ENCODE measurements around the gene ZSCAN10.
A peak's percentile ranks its signal among the peaks of the same experiment; 100 is the strongest.
"Not testable (repeated sequence)": the region's sequence is repeated elsewhere in the genome, so short reads cannot be mapped to it uniquely, and the experiment has no call there.

The ZSCAN10 gene

DNA sequence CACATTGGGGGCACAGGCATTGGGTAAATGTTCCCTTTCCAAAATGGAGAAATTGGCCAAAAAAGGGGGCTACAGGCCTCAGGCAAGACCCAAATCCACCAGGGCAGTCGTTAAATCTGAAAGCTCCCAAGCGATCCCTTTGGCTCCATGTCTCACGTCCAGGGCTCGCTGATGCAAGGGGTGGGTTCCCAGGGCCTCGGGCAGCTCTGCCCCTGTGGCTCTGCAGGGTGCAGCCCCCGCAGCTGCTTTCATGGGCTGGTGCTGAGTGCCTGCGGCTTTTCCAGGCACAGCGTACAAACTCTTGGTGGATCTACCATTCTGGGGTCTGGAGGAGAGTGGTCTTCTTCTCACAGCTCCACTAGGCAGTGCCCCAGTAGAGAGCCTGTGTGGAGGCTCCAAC, 15.7 kb downstream of the ZSCAN10 start:
- not testable (repeated sequence) for DNase-seq

DNA sequence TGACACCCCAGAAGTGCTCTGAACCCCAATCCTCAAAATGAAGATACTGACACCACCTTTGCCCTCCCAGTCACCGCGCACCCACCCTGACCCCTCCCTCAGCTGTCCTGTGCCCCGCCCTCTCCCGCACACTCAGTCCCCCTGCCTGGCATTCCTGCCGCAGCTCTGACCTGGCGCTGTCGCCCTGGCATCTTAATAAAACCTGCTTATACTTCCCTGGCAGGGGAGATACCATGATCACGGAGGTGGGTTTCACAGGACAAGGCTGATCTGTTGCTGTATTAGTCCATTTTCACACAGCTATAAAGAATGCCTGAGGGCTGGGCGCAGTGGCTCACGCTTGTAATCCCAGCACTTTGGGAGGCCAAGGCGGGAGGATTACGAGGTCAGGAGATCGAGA, 17.1 kb downstream of the ZSCAN10 start:
- DNase-seq: not testable (repeated sequence)

DNA sequence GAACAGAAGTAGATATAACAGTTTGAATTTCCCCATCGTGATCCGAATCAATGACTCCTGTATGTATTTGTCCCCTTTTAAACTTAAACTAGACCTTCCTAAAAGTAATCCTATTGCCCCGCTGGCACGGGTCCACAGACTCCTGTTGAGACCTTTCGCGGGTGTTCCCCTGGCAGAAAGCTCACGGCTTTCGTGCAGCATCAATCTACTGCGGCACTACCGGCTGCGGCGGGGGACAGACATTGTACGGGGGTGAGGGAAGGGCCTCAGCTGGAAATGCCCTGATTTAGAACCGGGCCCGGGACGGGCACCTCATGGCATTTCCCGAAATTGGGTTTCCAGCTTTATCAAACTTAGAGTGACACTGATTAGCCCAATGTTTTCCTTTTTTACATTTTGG, 19.1 kb downstream of the ZSCAN10 start:
- no peak for DNase-seq

DNA sequence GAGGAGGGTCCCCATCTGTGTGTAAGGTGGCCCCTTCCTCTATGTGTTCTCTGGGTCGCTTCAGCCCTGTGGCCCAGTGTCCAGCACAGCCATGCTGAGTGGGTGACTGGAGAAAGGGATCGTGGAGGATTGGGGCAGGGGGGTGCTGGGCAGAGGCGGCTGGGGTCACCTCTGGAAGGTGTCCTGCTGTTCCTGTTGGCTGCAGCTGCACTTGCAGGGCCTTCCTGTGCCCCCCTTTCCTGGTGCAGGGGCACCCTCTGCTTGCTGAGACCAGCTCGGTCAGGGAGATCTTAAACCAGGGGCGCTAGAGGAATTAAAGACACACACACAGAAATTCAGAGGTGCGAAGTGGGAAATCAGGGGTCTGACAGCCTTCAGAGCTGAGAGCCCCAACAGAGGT, 22.5 kb downstream of the ZSCAN10 start:
- DNase-seq: no peak

DNA sequence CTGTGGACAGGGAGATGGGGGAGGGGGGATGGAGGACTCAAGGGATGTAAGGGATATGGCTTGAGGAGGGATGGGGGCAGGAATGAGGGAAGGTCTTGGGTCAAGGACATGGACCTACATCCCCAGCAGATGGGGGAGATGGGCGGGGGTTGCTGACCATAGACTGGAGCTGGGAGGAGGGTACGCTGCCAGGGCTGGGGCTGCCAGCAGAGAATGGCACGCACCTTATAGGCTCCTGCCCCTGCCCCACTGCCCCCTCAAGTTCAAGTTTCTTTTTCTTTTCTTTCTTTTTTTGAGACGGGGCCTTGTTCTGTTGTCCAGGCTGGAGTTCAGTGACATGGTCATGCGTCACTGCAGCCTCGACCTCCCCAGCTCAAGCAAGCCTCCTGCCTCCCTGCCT, 23.1 kb downstream of the ZSCAN10 start:
- not testable (repeated sequence) for DNase-seq

DNA sequence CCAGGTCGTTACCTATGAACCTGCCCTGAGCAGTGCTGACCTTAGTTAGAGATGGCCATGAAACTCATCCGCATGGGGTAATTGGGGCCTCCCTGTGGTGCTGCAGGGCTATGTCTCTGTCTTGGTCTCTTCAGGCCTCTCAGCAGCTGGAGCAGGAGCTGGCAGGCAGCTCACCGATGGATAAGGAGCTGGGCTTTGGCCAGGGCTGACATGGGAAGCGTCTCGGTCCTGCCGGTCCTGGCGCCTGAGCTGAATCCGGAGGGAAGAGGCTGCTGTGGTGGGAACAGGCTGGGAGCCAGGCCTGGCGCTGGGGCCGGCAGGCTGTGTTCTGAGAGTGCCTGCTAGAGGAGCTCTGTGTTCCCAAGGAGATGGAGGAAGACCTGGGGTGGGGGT, 23.6 kb downstream of the ZSCAN10 start:
- DNase-seq: no peak

DNA sequence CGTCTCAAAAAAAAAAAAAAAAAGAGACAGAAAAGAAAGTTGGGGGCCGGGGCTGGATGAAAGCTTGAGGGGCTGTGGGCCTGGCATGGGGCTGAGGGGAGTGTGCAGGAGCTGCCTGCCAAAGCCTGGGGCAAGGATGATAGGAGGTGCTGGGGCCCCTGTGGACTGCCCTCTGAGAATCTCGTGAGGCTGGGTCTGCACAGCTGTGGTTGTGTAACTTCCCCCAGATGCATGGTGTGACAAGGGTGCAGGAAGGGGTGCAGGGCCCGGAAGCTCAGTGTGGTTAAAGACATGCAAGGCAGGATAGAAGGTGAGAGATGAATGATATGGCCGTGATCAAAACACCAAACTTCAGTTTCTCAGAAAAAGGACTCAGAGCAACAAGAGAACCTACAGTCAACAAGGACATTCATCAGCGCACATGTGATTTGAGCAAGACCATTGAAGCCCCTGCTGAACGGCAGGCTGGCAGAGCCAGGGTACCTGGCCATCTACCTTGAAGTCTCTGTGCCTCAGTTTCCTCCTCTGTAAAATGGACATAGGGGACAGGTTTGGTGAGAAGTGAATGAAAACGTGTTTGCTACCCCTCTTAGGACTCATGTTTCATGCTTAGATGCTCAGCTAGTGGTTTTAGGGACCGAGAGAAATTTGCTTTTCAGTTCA, 24.1 kb downstream of the ZSCAN10 start:
- DNase-seq: no peak

DNA sequence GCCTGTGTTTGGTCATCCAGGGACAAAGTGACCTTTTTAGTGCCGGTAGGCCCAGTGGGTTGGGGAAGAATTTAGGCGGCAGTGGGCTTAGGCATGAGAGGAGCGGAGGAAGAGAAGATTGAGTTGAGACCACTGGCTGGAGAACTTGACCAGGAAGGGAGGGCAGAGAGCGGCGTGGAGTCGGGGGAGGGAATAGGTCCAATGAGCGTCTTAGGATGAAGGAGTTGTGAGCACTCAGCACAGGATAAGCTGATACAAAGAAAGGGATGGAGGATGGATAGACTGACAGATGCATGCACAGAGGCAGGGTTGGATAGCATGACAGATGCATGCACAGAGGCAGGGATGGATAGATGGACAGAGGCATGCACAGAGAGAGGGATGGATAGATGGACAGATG, 25.6 kb downstream of the ZSCAN10 start:
- no peak for DNase-seq

DNA sequence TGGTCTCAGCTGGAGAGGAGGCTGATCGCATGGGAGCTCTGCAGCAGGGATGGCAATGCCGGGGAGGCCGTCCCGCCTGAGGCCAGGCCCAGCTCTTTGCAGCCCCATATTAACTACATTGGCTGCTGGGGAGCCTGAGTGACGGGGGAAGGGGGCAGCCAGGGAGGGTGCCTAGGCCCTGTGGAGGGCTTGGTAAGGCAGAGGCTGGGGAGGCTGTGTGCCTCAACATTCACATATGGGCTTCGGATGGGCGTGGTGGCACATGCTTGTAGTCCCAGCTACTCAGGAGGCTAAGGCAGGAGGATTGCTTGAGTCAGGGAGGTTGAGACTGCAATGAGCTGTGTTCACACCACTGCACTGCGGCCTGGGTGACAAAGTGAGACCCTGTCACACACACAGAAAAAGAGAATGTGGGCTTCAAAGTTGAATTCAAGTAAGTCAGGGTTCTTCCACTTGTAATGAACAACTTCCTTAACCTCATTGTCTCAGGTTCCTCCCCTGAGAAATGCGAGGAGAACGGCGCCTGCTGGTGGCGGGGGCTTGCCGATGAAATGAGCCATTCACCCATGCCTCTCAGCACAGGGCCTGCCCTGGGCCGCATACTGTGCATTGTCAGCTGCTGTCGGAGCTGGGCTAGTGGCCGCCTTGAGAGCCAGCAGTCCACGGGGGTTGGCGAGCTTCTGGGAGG, 26.4 kb downstream of the ZSCAN10 start:
- not testable (repeated sequence) for DNase-seq

DNA sequence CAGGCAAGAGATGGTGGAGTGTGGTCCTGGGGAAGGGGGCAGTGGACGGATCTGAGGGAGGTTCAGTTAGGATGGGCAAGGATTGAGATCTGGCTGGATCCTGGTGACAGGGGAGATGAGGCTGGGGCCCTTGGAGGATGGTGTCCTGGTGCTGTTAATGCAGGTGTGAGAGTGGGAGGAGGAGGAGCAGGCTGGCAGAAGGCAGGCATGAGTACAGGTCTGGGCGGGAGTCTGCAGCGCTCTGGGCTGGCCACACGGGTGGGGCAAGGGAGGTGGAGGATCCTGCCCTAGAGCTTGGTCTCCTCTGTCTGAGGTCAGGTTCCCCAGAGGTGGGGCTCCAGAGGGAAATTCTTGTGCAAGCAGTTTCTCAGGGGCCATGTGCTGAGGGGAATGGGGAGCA, 26.9 kb downstream of the ZSCAN10 start:
- DNase-seq: not testable (repeated sequence)

DNA sequence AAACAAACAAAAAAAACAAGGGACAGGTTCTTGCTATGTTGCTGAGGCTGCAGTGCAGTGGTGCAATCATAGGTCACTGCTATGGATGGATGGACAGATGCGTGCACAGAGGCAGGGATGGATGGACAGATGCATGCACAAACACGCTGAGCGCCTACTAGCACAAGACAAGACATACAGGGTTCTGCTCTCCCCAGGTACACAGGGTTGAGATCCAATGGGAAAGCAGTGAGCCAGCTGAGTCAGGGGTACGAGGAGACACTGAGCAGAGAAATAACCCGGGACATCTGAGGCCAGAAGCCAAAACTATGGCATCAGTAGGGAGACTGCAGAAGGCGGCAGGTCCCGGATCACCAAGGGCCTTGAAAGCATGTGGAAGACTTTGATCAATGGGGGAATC, 27.4 kb downstream of the ZSCAN10 start:
- no peak for DNase-seq

DNA sequence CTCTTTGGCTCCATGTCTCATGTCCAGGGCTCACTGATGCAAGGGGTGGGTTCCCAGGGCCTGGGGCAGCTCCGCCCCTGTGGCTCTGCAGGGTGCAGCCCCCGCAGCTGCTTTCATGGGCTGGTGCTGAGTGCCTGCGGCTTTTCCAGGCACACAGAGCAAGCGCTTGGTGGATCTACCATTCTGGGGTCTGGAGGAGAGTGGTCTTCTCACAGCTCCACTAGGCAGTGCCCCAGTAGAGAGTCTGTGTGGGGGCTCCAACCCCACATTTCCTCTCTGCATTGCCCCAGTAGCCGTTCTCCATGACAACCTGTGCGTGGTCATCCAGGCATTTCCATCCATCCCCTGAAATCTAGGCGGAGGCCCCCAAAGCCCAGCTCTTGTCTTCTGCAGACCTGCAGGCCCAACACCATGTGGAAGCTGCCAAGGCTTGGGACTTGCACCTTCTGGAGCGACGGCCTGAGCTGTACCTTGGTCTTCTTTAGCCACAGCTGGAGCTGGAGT, 28.4 kb downstream of the ZSCAN10 start:
- no peak for DNase-seq

DNA sequence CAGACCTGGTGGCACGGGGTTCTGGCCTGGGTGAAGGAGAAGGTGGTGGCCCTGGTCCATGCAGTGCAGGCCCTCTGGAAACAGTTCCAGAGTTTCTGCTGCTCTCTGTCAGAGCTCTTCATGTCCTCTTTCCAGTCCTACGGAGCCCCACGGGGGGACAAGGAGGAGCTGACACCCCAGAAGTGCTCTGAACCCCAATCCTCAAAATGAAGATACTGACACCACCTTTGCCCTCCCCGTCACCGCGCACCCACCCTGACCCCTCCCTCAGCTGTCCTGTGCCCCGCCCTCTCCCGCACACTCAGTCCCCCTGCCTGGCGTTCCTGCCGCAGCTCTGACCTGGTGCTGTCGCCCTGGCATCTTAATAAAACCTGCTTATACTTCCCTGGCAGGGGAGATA, 29.9 kb downstream of the ZSCAN10 start:
- DNase-seq: not testable (repeated sequence)

DNA sequence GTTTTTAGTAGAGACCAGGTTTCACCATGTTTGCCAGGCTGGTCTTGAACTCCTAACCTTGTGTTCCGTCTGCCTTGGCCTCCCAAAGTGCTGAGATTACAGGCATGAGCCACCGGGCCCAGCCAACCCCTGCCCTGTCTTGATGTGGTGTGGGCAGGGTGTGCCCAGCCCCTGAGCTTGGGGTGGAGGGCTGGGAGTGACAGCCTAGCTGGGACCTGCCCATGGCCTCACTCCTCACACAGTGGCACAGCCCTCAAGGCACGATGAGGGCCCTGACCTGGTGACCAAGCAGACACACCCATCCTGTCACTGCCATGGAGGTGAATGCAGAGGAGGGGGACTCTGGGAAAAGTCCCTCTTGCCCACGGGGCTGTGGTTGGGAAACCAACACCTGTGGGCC, 30.6 kb downstream of the ZSCAN10 start:
- no peak for DNase-seq

DNA sequence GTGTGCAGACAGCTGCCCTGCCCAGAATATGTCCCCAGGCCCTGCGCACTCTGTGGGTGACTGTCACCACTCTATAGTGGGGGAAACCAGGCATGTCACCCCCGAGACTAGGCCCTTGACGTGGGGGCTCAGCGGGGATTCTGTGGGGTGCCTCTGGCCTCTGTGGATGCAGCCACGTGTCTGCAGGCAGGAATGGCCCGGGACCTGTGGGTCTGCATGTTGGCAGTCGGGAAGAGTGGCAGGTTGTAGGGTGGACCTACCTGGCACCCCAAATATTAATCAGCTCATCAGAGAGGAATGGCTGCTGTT, 32.7 kb downstream of the ZSCAN10 start:
- no peak for DNase-seq

DNA sequence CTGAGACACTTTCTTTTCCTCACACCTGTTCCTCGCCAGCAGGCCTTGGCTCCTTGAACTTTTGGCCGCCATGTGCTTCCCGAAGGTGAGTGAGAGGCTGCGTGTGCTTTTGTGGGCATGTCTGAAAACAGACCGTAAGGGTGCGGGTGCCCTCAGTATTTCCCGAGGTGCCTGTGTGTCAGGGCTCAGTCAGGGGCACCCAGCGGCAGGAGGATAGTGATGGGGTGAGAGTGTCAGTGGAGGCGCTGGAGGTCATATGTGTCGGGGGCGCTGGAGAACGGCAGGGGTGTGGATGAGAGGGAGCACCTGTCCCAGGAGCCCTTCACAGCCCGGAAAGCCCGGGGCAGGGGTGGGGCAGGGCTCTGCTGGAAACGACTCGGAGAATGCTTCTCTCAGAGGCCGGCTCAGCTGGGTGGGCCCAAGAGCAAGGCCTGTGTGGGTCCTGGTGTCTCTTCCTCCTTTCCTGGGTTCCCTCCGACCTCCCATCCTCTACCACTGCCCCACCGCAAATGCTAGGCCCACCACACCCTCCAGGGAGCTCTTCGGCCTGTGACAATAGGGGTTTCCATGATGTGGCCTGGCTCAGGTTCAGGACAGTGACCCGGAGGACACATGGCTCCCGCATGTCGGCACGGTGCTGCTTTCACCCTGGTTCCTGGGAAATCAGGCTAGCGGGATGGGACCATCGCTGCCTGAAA, 33.2 kb downstream of the ZSCAN10 start:
- DNase-seq: no peak

DNA sequence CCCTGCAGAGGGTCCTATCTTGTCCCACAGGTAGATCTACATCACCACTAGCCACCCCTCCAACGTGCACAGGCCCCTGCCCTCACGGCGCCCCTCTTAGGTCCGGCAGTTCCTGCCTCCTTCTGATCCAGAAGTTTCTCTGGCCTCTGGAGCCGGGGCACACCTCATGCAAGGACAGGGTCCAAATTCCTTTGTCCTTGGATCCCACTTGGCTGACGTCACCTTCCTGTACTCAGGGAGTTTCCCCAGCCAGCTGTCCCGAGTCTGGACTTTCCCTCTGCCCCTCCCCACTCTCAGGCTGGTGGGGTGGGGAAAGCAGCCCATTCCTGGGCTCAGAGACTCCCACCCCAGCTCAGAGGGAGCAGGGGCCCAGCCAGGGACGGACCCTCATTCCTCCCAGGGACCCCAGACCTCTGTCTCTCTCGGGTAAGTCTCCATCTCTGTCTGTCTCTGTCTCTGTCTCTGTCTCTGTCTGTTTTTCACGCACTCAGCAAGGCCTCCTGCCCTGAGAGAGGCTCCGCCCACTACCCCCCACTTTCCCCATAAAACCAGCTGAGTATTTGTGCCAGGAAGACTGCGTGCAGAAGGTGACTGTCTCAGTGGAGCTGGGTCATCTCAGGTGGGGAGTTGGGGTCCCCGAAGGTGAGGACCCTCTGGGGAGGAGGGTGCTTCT, 33.9 kb downstream of the ZSCAN10 start, which contains the start of gene IL32:
TSS of gene IL32 (plus strand) at position 572 of the 673 bp plus-strand sequence. CDS start 172 bp downstream, outside the sequence.
- DNase-seq: peak; percentile 76

DNA sequence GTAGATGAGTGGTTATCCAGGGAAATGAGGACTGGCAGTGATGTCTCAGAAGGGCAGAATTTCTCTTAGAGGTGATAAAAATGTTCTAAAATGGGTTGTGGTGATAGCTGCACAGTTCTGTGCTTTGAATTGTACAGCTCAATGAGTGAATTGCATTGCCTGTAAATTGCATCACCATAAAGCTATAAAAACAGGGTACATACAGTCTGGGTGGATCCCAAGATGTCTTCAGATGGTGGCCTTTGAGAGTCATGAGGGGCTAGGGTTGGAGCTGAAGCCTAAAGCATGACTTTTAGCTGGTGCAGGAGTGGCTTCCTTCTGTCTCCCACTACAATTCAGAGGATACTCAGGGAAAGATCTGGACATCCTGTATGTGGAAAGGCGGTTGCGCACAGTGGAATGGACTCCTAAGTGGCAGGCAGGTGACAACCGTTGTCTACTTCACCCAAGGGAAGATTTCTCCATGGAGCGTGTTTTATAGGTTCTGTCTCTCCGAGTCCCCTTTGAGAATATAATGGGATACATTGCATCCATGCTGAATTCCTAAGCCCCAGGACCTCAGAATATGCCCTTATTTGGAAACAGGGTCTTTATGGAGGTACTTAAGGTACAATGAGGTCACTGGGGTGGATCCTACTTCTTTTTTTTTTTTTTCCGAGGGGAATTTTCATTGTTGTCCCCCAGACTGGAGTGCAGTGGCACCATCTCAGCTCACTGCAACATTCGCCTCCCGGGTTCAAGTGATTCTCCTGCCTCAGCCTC, 35.3 kb downstream of the ZSCAN10 start:
- no peak for DNase-seq

DNA sequence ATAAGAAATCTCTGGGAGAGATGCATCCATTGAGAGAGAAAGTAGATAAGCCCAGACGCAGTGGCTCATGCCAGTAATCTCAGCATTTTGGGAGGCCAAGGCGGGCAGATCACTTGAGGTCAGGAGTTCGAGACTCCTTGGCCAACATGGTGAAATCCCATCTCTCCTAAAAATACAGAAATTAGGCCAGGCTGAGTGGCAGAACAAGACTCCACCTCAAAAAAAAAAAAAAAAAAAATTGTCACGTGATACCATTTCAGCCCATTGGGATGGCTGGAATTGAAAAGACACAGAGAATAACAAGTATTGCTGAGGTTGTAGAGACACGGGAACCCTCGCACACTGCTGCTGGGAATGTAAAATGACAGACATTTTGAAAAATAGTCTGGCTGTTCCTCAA, 36.5 kb downstream of the ZSCAN10 start:
- no peak for DNase-seq

DNA sequence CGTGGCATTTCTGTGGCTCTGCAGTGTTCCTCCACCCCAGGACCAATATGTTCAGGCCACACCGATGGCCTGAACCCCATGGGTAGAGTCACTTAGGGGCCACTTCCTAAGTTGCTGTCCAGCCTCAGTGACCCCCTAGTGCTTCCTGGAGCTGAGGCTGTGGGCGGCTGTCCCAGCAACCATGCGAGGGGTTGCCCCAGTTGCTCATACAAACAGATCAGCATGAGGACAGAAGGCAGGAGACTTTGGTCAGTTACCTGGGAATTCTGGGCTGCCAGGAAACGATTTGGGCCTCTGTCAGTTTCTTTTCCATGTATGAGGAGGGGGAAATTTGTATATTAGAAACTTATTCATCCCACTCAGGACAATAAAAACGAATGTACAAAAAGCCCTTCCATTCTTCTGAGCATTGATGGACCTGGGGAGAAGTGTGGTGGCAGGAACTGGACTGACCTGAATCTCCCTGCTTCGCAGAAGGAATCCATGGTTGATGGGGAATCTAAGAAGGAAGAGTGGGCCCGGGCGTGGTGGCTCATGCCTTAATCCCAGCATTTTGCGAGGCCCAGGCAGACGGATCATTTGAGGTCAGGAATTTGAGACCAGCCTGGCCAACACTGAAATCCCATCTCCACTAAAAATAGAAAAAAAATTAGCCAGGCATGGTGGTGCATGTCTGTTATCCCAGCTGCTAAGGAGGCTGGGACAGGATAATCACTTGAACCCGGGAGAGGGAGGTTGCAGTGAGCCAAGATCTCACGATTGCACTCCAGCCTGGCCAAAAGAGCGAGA, 38.6 kb downstream of the ZSCAN10 start:
- DNase-seq: no peak

DNA sequence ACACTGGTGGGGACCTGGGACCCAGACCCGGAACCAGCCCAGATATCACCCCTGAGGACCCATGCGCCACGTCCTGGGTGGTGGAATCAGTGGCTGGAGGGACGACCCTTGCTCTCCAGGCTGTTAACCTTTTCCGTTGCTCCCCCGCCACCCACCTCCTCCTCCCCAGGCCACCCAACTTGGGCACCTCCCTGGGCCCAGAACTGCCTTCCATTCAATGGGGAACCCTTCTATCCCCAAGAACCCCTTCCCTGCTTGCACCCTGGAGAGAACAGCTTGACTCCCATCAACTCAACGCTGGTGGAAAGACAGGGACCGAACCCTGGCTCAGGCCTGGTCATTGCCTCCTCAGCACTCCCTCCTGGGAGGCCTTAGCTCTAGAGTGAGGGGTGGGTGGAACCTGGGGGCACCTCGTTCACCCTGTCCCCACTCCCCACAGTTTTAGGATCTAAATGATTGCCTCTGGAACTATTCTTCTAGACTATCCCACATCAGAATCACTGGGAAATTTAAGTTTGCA, 39.3 kb downstream of the ZSCAN10 start:
- no peak for DNase-seq
